ENCODE results near the gene TNS3.
"Not testable (repeated sequence)": the region's sequence is repeated elsewhere in the genome, so short reads cannot be mapped to it uniquely, and the experiment has no call there.

The TNS3 gene

GRCh38 chr7:47581804-47582763 lies at the start of gene TNS3:
TNS3 (minus strand) TSS chr7:47582111; CDS start chr7:47439636, 142,475 bp downstream.
- DNase-seq, result peak; percentile 14

DNA sequence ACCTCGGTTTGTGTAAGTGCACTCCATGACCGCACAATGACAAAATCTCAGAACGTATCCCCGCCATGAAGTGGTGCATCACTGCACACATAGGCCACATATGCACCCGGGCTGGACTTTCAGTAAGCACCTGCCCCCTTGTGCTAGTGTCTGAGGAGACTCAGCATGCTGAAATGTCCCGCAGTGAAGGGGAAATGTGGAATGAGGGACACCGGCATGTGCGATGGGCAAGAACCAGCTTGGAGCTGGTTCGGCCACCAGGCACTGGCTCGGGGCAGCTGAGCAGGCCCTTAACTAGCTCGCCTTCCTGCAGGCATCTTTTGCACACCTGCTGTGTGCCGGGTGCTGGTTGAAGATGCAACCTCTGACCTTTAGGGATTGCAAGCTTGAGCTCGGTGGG lies 49.8 kb upstream of the TNS3 start:
- no peak for DNase-seq

DNA sequence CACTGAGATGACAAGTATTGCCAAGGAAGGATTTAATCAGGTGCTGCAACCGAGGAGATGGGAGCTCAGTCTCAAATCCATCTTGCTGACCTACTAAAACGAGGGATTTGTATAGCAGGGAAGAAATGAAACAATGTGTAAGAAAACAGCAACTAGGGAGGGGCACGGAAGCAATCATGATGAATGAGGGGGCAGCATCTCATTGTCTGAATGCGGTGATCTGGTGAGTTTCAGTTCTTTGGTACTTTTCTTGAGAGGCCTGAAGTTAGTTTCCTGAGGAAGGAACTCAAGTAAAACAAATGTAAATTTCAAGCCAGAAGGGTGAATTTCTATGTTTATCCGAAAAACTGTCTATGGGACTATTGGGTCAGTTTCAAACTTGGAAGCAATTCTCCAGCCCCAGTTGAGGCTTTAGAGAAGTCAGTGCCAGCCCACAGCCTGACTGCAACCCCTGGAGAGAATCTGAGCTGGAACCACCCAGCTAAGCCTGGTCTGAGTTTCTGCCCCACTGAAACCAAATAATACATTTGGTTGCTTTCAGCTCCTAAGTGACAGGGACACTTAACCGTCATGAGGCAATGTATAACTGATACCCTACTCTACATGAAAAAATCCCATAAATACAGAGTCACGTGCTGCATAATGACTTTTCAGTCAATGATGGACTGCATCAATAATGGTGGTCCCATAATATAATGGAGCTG lies 45.8 kb upstream of the TNS3 start:
- DNase-seq, result no peak

GRCh38 chr7:47625861-47626715 lies 44.2 kb upstream of the TNS3 start:
- no peak for DNase-seq

DNA sequence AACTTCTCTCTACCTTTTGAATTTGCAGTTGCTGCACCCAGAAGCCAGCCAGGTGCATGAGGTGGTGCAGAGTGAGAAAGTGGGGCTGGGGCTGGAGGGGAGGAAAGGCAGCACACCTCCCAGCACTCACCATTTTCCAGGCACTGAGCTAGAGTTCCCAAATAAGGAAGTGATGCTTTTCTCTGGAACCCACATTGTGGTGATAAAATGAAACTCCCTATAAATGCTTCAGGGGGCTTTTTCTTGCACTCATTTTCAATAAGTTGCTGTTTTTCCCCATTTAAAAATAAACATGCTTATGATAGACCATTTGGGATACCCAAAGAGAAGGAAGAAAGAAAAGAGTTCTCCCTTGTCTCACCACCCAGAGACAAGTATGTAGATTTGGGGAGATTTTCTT lies 42.8 kb upstream of the TNS3 start:
- DNase-seq, result no peak

DNA sequence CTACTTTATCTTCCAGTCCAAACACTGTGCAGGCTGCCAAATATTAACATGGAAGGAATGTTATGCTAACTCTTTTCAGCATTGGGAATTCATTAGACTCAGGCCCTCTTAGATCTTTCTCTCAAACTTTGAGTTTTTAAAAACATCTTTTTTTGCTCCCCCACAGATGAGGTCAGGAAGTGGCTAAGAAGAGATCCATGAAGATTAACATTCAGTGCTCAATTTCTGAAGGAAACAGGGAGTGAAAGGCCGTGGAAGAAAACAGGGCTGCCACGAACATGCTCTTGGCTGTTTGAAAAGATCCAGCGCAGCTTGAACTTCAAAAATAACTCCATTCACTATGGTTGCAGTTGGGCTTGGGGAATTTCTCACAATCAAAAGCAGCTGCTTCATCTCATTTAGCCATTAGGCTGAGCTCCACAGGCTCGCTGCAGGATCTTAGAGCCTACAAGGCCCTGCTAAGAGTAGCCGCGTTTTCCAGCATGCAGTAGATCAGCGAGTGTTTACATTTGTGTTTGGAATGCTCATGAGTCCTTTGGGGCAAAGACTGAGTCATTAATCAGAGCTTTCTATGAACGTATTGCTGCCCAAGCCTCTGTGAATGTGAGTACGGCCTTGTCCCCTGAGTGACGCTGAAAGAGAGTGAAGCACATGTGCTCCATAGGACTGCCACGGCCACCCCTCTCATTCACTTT lies 41.2 kb upstream of the TNS3 start:
- no peak for DNase-seq

DNA sequence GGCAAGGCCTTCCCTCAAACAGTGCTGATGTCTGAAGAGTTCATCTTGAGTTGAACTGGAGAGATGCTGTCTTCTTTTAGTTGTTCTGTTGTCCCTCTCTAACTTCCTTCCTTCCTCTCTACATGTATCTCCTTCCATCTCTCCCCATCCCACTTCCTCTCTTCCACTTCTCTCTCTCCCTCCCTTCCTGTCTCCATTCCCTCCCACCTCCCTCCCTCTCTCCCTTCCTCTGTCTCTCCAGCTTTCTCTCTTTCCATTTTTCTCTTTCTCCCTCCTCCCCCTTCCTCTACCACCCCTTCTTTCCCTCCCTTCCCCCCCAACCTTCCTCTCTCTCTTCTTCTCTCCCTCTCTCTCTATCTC lies 40.7 kb upstream of the TNS3 start:
- no peak for DNase-seq

DNA sequence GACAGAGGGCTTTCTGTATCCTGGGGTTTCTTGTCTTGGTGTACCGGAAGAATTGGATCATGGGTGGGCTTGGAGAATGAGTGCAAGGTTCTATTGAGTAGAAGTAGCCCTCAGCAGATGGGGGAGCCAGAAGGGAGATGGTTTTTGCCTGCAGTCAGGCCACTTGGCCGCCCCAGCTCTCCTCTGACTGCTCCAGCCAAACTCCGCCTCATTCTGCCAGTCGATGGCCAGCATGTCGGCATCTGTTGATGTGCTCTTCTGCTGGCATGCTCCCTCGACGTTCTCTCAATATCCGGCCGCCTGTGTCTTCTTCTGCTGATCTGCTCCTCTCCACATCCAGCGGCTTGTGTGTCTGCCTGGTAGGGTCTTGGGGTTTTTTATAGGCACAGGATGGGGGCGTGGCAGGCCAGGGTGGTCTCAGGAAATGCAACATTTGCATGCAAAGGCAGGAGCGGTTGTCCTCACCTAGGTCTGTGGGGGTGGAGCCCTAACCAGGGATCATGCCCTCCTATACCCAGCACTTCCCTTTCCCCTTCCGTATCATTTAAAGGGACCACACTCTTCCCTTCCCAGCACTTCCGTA lies 40.2 kb upstream of the TNS3 start:
- no peak for DNase-seq

- DNase-seq, result no peak
Measured at GRCh38 chr7:47621347-47621746, 39.4 kb upstream of the TNS3 start.

DNA sequence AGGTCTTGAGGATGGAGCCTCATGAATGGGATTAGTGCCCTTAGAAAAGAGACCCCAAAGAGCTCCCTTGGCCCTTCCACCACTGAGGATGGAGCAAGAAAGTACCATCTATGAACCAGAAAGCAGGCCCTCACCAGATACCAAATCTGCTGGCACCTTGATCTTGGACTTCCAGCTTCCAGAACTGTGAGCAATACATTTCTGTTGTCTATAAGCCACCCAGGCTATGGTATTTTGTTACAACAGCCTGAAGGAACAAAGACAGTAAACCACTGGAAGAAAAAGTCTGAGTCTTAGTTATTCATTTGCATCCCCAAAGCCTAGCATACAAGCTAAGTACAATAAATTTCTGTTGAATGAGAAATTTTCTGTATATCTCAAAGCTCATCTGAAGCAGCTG lies 37.9 kb upstream of the TNS3 start:
- DNase-seq, result no peak

DNA sequence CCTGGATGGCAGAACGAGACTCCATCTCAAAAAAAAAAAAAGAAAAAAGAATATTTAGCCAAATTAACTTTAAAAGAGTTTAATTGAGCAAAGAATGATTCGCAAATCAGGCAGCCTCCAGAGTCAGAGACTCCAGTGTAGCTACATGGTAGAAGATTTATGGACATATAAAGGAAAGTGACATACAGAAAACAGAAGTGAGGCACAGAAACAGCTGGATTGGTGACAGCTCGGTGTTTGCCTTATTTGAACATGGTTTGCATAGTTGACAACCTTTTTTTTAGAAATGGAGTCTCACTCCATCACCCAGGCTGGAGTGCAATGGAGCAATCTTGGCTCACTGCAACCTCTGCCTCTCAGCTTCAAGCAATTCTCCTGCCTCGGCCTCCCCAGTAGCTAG lies 35.2 kb upstream of the TNS3 start:
- no peak for DNase-seq

GRCh38 chr7:47614450-47614849 lies 32.5 kb upstream of the TNS3 start:
- no peak for DNase-seq

DNA sequence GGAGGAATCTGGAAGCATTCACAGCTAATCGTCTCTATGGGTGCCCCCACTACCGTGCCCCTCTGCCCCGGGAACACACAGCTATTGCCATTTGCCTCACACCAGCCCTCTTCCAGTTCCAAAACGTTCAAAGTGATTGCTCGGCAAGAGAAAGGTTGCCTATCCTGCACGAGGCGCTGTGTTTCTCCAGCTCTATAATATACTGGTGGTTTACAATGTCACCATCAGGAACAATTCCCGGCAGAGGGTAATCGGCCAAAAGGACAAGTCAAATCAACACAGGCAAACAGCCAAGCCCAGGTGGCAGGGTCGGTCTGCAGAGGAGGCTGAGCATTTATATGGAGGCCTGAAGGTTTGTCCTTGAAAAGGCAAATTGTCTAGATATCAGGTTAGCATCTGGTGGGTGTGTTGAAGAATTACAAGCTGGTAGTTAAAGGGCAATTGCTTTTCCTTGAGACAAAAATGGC lies 29.2 kb upstream of the TNS3 start:
- peak; percentile 43 for DNase-seq

DNA sequence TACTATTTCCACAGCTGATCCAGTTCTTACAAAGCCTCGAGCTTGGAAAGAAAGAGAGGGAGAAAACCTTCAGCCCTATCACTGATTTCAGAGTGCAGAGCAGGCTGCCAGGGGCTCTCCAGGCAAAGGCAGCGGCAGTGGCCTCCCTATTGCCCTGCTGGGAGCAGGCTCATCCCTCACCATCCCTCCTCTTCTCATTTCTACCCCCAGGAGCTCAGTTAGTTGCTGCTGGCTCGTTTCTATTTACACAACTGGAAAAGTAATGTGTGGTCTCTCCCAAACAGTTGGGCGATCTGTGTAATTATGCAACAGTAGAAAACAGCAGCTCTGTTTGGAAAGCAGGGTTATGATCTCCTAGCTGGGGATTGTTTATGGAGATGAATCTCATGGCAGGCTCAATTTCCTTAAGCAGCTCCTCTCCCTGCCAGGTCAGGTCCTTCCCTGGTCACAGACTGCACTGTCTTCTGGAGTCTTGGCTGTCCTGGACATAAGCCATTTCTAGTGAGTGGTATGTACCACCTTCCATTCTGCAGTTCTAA lies 28.7 kb upstream of the TNS3 start:
- DNase-seq, result no peak

- DNase-seq, result no peak
Measured at GRCh38 chr7:47609803-47610452, 28.0 kb upstream of the TNS3 start.

- not testable (repeated sequence) for DNase-seq
Measured at GRCh38 chr7:47606593-47607046, 24.7 kb upstream of the TNS3 start.

DNA sequence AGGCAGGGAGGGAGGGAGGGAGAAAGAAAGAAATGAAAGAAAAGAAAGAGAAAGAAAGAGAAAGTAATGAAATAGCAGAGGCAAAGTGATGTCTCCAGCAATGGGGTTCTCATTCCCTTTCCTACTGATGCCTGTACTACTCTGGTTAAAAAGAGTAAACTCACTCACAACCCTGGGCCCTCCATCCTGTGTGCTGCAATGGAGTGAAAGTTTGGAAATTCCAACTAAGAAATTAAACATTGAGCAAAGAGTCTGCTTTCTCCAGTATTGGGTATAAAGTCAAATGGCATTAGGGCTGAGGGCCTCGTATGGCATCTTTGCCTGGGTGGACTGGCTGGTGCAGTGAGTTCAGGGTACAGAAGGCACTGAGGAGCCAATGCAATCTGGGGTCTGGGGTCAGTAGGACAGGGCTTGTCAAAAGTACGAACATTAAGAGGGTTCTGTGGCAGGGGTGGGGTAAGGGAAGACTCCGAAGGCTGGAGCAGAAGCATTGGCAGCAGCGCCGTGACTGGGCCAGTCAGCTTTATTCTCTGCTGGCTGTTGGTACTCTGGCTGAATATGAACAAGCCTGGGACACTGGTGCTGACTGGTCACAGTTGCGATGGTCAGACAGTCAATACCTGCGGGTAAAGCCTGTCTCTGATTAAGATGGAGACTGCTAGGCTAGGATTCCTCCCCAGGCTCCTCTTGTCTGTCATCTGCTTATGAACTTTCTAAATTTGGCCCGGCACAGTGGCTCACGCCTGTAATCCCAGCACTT lies 24.1 kb upstream of the TNS3 start:
- DNase-seq, result no peak

DNA sequence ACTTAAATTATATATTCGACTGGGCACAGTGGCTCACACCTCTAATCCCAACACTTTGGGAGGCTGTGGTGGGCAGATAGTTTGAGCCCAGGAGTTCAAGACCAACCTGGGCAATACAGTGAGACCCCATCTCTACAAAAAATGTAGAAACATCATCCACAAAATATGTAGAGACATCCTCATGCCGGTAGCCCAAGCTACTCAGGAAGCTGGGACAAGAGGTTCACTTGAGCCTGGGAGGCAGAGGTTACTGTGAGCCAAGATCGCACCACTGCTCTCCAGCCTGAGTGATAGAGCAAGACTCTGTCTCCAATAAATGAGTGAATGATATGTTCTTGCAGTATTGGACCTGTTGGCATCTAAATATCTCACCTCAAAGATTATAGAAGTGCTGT lies 22.6 kb upstream of the TNS3 start:
- DNase-seq, result no peak

- DNase-seq, result not testable (repeated sequence)
Measured at GRCh38 chr7:47603514-47604255, 21.8 kb upstream of the TNS3 start.
